Stimulated activated effector memory CD8-positive, alpha-beta T cell treated with anti-CD3 and anti-CD28 coated beads, Interleukin-12 subunit alpha, Interleukin-12 subunit beta, amount 100 ng/mL, for 72 hours (primary cell): Measurements from ENCODE around the gene PRSS33.
A peak's percentile ranks its signal among the peaks of the same experiment; 100 is the strongest.

ENCODE experiments used
- ATAC-seq: fragments of 150-1000 bp; cut with Tn5 transposase; 2 replicates; pipeline ENCODE4 v1.10.0; 2021
- DNase-seq, 2 donors: peaks; one replicate each; pipeline ENCODE4 v3.0.0; 2021 to 2022; ENCODE audit warnings: low spot score in 2 of 2
- H3K27ac Mint-ChIP-seq: one replicate; pipeline ENCODE4 v1.8.0; 2022; ENCODE audit warnings: mild to moderate bottlenecking, mixed read lengths
- H3K36me3 Mint-ChIP-seq: one replicate; pipeline ENCODE4 v1.8.0; 2022; ENCODE audit warnings: mild to moderate bottlenecking, mixed read lengths
- H3K4me1 Mint-ChIP-seq: one replicate; pipeline ENCODE4 v1.8.0; 2022; ENCODE audit warnings: mixed read lengths
- H3K4me3 Mint-ChIP-seq: one replicate; pipeline ENCODE4 v1.8.0; 2022; ENCODE audit warnings: mild to moderate bottlenecking, mixed read lengths
- H3K9me3 Mint-ChIP-seq: one replicate; pipeline ENCODE4 v1.8.0; 2022; ENCODE audit warnings: mixed read lengths

Gene PRSS33

GRCh38 chr16:2787961-2788360 is 601 bp upstream of the PRSS33 start:
- H3K4me1 Mint-ChIP-seq, result peaks cover 24% of the 10 kb centered on the region
- no peak overlapping the region for H3K4me3 Mint-ChIP-seq
- H3K36me3 Mint-ChIP-seq, result no peaks in the 10 kb centered on the region
- no peaks in the 10 kb centered on the region for H3K9me3 Mint-ChIP-seq
- ATAC-seq, result no peak
- DNase-seq, result no peak
- H3K27ac Mint-ChIP-seq, result no peak overlapping the region

GRCh38 chr16:2786826-2787151 is 571 bp downstream of the PRSS33 start:
- Mint-ChIP-seq H3K4me1 (peaks cover 24% of the 10 kb centered on the region), H3K27ac (no peak overlapping the region), H3K9me3 (no peaks in the 10 kb centered on the region), H3K4me3 (peak overlapping the region; percentile 82), H3K36me3 (no peaks in the 10 kb centered on the region)
- ATAC-seq (no peak), DNase-seq (no peak)

- peak overlapping the region; percentile 82 for H3K4me3 Mint-ChIP-seq
- no peak overlapping the region for H3K27ac Mint-ChIP-seq
Observed at GRCh38 chr16:2786061-2786825, 1.1 kb downstream of the PRSS33 start.

GRCh38 chr16:2785101-2785991 is 2.0 kb downstream of the PRSS33 start:
- H3K27ac Mint-ChIP-seq, result peak overlapping the region; percentile 78
- peak; percentile 75 for ATAC-seq
- H3K9me3 Mint-ChIP-seq, result no peaks in the 10 kb centered on the region

More at GRCh38 chr16:2786061-2786825, 1.1 kb downstream of the PRSS33 start:
- no peaks in the 10 kb centered on the region for H3K9me3 Mint-ChIP-seq
- DNase-seq (no peak), ATAC-seq (no peak)
- no peaks in the 10 kb centered on the region for H3K36me3 Mint-ChIP-seq
- H3K4me1 Mint-ChIP-seq, result peaks cover 24% of the 10 kb centered on the region

GRCh38 chr16:2784358-2785100 is 2.8 kb downstream of the PRSS33 start:
- H3K36me3 Mint-ChIP-seq, result no peaks in the 10 kb centered on the region
- ATAC-seq, result no peak

More at GRCh38 chr16:2785101-2785991, 2.0 kb downstream of the PRSS33 start:
- Mint-ChIP-seq H3K4me3 (peak overlapping the region; percentile 82), H3K36me3 (no peaks in the 10 kb centered on the region), H3K4me1 (peaks cover 31% of the 10 kb centered on the region)
- DNase-seq, result peak in 1 of 2 donors; percentile 36

GRCh38 chr16:2783581-2784357 is 3.6 kb downstream of the PRSS33 start:
- ATAC-seq, result no peak
- Mint-ChIP-seq H3K27ac (peak overlapping the region; percentile 14), H3K4me3 (peak overlapping the region; percentile 82), H3K4me1 (peaks cover 35% of the 10 kb centered on the region), H3K9me3 (no peaks in the 10 kb centered on the region), H3K36me3 (no peaks in the 10 kb centered on the region)
- no peak for DNase-seq

More at GRCh38 chr16:2784358-2785100, 2.8 kb downstream of the PRSS33 start:
- Mint-ChIP-seq H3K9me3 (no peaks in the 10 kb centered on the region), H3K4me3 (peak overlapping the region; percentile 82), H3K27ac (peak overlapping the region; percentile 78), H3K4me1 (peaks cover 33% of the 10 kb centered on the region)
- DNase-seq, result no peak

GRCh38 chr16:2782583-2783351 is 4.6 kb downstream of the PRSS33 start:
- Mint-ChIP-seq H3K4me3 (no peak overlapping the region), H3K27ac (no peak overlapping the region), H3K36me3 (peaks cover 4% of the 10 kb centered on the region), H3K4me1 (peaks cover 44% of the 10 kb centered on the region), H3K9me3 (no peaks in the 10 kb centered on the region)
- DNase-seq (no peak), ATAC-seq (no peak)

GRCh38 chr16:2779978-2780898 is 7.1 kb downstream of the PRSS33 start:
- DNase-seq (no peak), ATAC-seq (no peak)
- no peaks in the 10 kb centered on the region for H3K9me3 Mint-ChIP-seq
- H3K36me3 Mint-ChIP-seq, result peaks cover 21% of the 10 kb centered on the region
- H3K4me3 Mint-ChIP-seq, result peak overlapping the region; percentile 90
- peak overlapping the region; percentile 69 for H3K27ac Mint-ChIP-seq
- H3K4me1 Mint-ChIP-seq, result peaks cover 41% of the 10 kb centered on the region

- peak overlapping the region; percentile 90 for H3K4me3 Mint-ChIP-seq
Observed at GRCh38 chr16:2779151-2779920, 8.0 kb downstream of the PRSS33 start.

GRCh38 chr16:2778630-2778958 is 8.8 kb downstream of the PRSS33 start:
- peaks cover 35% of the 10 kb centered on the region for H3K4me1 Mint-ChIP-seq
- H3K27ac Mint-ChIP-seq, result peak overlapping the region; percentile 98
- peak overlapping the region; percentile 90 for H3K4me3 Mint-ChIP-seq
- peaks cover 34% of the 10 kb centered on the region for H3K36me3 Mint-ChIP-seq
- DNase-seq (no peak), ATAC-seq (no peak)
- no peaks in the 10 kb centered on the region for H3K9me3 Mint-ChIP-seq

More at GRCh38 chr16:2779151-2779920, 8.0 kb downstream of the PRSS33 start:
- no peak for DNase-seq
- peaks cover 35% of the 10 kb centered on the region for H3K4me1 Mint-ChIP-seq
- H3K36me3 Mint-ChIP-seq, result peaks cover 27% of the 10 kb centered on the region
- H3K27ac Mint-ChIP-seq, result peak overlapping the region; percentile 98
- no peaks in the 10 kb centered on the region for H3K9me3 Mint-ChIP-seq
- ATAC-seq, result no peak

GRCh38 chr16:2777903-2778629 is 9.3 kb downstream of the PRSS33 start:
- Mint-ChIP-seq H3K36me3 (peaks cover 39% of the 10 kb centered on the region), H3K27ac (peak overlapping the region; percentile 98), H3K4me1 (peaks cover 36% of the 10 kb centered on the region), H3K4me3 (peak overlapping the region; percentile 90), H3K9me3 (no peaks in the 10 kb centered on the region)
- no peak for DNase-seq
- ATAC-seq, result peak; percentile 17

- ATAC-seq (peak; percentile 93), DNase-seq (peak; percentile 81 to 93)
- Mint-ChIP-seq H3K4me3 (peak within 1 kb of the TSS; percentile 90), H3K27ac (peak within 1 kb of the TSS; percentile 98), H3K4me1 (peaks cover 43% of the 10 kb centered on the region), H3K36me3 (peaks cover 46% of the 10 kb centered on the region), H3K9me3 (no peaks in the 10 kb centered on the region)
Observed at GRCh38 chr16:2777231-2777902, 10.0 kb downstream of the PRSS33 start, which contains the start of gene ELOB. ELOB (minus strand) TSS chr16:2777280; CDS start chr16:2777239, 41 bp downstream.
